ENCODE data around the gene ALPL. TPM values are rescaled to one million over a fixed set of nuclear protein-coding genes. Genes with fewer than 3 reads are reported as not detected.

Gene ALPL
- total and polyA plus RNA-seq, 10 of the 15 experiments (the other 5 are each of a cell fraction or from before 2014, with no cell fraction given): 0.07 to 0.59 (median 0.31) TPM; not detected in 2

DNA sequence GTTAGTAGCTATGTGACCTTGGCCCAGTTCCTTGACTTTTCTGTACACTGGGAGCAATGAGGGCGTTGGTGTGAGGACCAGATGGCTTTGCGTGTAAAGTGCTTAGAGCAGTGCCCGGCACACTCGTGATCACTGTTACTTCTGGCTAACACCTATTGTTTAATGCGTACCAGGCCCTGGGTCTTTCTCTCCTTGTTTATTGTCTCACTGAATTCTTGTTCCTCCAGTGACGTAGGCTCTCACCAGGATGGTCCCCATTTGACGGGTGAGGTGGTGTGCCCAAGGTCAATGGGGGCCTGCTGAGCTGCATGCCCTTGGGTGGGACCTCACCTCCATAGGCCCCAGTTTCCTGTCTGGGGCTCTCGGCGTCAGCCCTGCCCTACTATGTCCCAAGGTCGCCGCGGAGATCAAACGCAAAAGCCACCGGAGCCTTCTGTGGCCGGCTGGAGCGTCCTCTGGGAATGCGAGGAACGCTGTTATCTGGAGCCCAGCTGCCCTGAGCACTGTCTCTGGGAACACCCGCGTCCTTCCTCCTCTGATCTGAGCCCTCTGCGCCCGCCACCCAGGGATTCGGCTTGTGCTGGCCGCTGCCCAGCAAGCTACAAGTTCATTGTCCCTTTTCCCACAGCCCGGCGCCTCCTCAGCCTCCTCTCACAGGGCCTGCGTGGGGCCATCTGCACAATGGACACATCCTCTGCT is 28.9 kb downstream of the ALPL start:
- H3K27me3 ChIP-seq (replicated peaks in 1 of 2; ENCODE audit: control insufficient read depth in 2 of 2, insufficient read depth in 2 of 2, low read length in 1 of 2): no peaks in the 10 kb centered on the region; a peak in 1 of 4 replicates
- ChIA-PET CTCF (interaction anchor here (19.0 kb wide), 1 partner anchor 26 kb away, joined by 327 read pairs; the partner anchor contains the start of gene ALPL), SMC1A (ENCODE audit: uncharacterized antibody, unreplicated experiment) (interaction anchor here (0.9 to 18.9 kb wide), 2 partner anchors 12 to 26 kb away, joined by 3 to 326 read pairs; partner anchors contain the start of gene ALPL), POLR2A (no interaction called here), RAD21 (ENCODE audit: unreplicated experiment) (interaction anchor here (7.5 kb wide), 1 partner anchor 28 kb away, joined by 109 read pairs; the partner anchor contains the start of gene ALPL)
- H3K9ac ChIP-seq (ENCODE audit: control insufficient read depth, insufficient read depth, low read length): no peak overlapping the region
- H3K4me2 ChIP-seq (ENCODE audit: control insufficient read depth, insufficient read depth): no peak overlapping the region
- no peaks in the 10 kb centered on the region for H3K79me2 ChIP-seq (ENCODE audit: control insufficient read depth, insufficient read depth, low read length)
- H2AFZ ChIP-seq (ENCODE audit: control insufficient read depth, low read depth, low read length): no peak overlapping the region
- no peaks in the 10 kb centered on the region for H3K9me3 ChIP-seq (replicated peaks; ENCODE audit: control insufficient read depth, insufficient read depth, low read length)
- no peaks in the 10 kb centered on the region for H3K4me1 ChIP-seq (ENCODE audit: control insufficient read depth, insufficient read depth, low read length)
- no peaks in the 10 kb centered on the region for H4K20me1 ChIP-seq (ENCODE audit: control insufficient read depth, insufficient read depth)
- BruUV-seq (replicated peaks): no TSS peak
- FAIRE-seq (no peak), DNase-seq (ENCODE audit: low read depth, low spot score) (no peak), ATAC-seq (no peak)
- intact Hi-C loops (cut with micrococcal nuclease; ENCODE audit: unreplicated experiment) (no loop called here), in situ Hi-C loops (cut with MboI) (no loop called here)
- no peak overlapping the region for H3K27ac ChIP-seq (ENCODE audit: control insufficient read depth, insufficient read depth)
- no peak overlapping the region for H3K4me3 ChIP-seq
- WGBS (ENCODE audit: insufficient coverage, insufficient replicate concordance, low lambda C conversion rate, missing lambda C conversion rate): 40% methylated on average over 25 of the region's 27 CpGs
- no peaks in the 10 kb centered on the region for H3K36me3 ChIP-seq (ENCODE audit: control insufficient read depth in 2 of 2, insufficient read depth in 2 of 2, low read length in 1 of 2)
- TF ChIP-seq GATAD2B (conservative IDR thresholded peaks at IDR 0.05; ENCODE audit: low read depth) (no peak), CEBPB (IDR thresholded peaks at IDR 0.05; ENCODE audit: borderline replicate concordance in 1 of 2, low read depth in 2 of 2, low read length in 2 of 2) (no peak), BMI1 (IDR thresholded peaks at IDR 0.05; ENCODE audit: borderline replicate concordance) (no peak), ZNF622 (IDR thresholded peaks at IDR 0.05) (no peak), JUND (IDR thresholded peaks at IDR 0.05; ENCODE audit: low read depth, low read length) (no peak)
- TF ChIP-seq, protein P1, sequence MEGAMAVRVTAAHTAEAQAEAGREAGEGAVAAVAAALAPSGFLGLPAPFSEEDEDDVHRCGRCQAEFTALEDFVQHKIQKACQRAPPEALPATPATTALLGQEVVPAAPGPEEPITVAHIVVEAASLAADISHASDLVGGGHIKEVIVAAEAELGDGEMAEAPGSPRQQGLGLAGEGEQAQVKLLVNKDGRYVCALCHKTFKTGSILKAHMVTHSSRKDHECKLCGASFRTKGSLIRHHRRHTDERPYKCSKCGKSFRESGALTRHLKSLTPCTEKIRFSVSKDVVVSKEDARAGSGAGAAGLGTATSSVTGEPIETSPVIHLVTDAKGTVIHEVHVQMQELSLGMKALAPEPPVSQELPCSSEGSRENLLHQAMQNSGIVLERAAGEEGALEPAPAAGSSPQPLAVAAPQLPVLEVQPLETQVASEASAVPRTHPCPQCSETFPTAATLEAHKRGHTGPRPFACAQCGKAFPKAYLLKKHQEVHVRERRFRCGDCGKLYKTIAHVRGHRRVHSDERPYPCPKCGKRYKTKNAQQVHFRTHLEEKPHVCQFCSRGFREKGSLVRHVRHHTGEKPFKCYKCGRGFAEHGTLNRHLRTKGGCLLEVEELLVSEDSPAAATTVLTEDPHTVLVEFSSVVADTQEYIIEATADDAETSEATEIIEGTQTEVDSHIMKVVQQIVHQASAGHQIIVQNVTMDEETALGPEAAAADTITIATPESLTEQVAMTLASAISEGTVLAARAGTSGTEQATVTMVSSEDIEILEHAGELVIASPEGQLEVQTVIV (IDR thresholded peaks at IDR 0.05; ENCODE audit: borderline replicate concordance, partially characterized antibody): no peak
- TF ChIP-seq, protein P2, sequence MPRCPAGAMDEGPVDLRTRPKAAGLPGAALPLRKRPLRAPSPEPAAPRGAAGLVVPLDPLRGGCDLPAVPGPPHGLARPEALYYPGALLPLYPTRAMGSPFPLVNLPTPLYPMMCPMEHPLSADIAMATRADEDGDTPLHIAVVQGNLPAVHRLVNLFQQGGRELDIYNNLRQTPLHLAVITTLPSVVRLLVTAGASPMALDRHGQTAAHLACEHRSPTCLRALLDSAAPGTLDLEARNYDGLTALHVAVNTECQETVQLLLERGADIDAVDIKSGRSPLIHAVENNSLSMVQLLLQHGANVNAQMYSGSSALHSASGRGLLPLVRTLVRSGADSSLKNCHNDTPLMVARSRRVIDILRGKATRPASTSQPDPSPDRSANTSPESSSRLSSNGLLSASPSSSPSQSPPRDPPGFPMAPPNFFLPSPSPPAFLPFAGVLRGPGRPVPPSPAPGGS (IDR thresholded peaks at IDR 0.05; ENCODE audit: borderline replicate concordance, insufficient read depth, low read depth, low read length, poor library complexity, severe bottlenecking): no peak
- TF ChIP-seq, protein P3, sequence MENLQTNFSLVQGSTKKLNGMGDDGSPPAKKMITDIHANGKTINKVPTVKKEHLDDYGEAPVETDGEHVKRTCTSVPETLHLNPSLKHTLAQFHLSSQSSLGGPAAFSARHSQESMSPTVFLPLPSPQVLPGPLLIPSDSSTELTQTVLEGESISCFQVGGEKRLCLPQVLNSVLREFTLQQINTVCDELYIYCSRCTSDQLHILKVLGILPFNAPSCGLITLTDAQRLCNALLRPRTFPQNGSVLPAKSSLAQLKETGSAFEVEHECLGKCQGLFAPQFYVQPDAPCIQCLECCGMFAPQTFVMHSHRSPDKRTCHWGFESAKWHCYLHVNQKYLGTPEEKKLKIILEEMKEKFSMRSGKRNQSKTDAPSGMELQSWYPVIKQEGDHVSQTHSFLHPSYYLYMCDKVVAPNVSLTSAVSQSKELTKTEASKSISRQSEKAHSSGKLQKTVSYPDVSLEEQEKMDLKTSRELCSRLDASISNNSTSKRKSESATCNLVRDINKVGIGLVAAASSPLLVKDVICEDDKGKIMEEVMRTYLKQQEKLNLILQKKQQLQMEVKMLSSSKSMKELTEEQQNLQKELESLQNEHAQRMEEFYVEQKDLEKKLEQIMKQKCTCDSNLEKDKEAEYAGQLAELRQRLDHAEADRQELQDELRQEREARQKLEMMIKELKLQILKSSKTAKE (IDR thresholded peaks at IDR 0.05; ENCODE audit: low read depth, poor library complexity, severe bottlenecking): no peak
- TF ChIP-seq, protein P4, sequence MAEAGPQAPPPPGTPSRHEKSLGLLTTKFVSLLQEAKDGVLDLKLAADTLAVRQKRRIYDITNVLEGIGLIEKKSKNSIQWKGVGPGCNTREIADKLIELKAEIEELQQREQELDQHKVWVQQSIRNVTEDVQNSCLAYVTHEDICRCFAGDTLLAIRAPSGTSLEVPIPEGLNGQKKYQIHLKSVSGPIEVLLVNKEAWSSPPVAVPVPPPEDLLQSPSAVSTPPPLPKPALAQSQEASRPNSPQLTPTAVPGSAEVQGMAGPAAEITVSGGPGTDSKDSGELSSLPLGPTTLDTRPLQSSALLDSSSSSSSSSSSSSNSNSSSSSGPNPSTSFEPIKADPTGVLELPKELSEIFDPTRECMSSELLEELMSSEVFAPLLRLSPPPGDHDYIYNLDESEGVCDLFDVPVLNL (IDR thresholded peaks at IDR 0.05; ENCODE audit: low read depth, low read length): no peak
- TF ChIP-seq, protein P5, sequence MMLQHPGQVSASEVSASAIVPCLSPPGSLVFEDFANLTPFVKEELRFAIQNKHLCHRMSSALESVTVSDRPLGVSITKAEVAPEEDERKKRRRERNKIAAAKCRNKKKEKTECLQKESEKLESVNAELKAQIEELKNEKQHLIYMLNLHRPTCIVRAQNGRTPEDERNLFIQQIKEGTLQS (IDR thresholded peaks at IDR 0.05; ENCODE audit: borderline replicate concordance, extremely low read depth, low read depth, low read length): no peak

Measured in GM12878 (cell line).